AG04449 (cell line): ENCODE results near the gene R3HDM4.

Source experiments
- CTCF ChIA-PET: fragments of 350-600 bp; formaldehyde crosslinking; extraction: SDS; loops from one replicate; lab custom pipeline; 2021; ENCODE audit warnings: antibody characterized with exemption; lab: Yijun Ruan, JAX
- POLR2A ChIA-PET: fragments of 400-600, 350-600 bp; formaldehyde crosslinking; extraction: SDS; loops from one replicate; lab custom pipeline; 2020; ENCODE audit warnings: antibody characterized with exemption, inconsistent platforms; lab: Yijun Ruan, JAX
- DNase-seq: peaks from one replicate; pipeline ENCODE4 v3.0.0-alpha.2; 2010; ENCODE audit warnings: low read depth, low spot score
- H3K4me3 ChIP-seq: 2 replicates; pipeline ENCODE4 v1.5.1; 2011; ENCODE audit warnings: low read depth, mild to moderate bottlenecking, control low read depth, low read length
- TF ChIP-seq, protein P1 (sequence below): IDR thresholded peaks from one replicate; pipeline ENCODE4 v1.5.1; 2011; ENCODE audit warnings: mild to moderate bottlenecking, moderate library complexity, low read length, control low read depth, inconsistent platforms; ENCODE audit not compliant: insufficient read depth; ENCODE audit errors: missing control alignments

R3HDM4 gene

DNA sequence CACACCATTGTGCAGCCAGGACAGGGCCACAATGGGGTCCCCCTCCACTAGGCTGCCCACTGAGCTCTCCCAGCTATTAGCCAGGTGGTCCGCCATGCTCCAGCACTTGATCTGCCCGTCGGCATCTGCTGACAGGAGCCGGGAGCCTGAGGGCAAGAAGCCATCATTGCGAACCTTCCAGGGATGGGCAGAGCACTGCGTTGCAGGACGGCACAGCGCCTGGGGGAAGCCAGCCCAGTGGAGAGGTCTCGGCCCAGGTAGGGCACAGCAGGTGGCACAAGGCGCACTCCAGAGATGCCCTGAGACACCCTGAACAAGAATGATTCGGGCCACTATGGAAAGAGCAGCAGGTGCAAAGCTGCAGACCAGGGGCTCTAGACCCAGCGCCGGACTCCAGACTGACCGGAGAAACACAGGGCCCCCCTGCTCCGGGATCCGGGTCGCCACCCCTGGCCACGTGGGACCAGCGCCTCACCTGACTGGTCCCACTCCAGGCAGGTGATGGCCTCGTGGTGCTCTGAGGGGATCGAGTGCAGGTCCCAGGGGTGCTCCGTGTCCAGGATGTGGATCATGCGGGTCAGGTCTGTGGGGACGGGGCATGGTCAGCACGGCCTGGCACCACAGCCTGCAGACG, 23.2 kb downstream of the R3HDM4 start:
- no peak overlapping the region for H3K4me3 ChIP-seq
- POLR2A ChIA-PET, result no interaction called here
- TF ChIP-seq, protein P1, sequence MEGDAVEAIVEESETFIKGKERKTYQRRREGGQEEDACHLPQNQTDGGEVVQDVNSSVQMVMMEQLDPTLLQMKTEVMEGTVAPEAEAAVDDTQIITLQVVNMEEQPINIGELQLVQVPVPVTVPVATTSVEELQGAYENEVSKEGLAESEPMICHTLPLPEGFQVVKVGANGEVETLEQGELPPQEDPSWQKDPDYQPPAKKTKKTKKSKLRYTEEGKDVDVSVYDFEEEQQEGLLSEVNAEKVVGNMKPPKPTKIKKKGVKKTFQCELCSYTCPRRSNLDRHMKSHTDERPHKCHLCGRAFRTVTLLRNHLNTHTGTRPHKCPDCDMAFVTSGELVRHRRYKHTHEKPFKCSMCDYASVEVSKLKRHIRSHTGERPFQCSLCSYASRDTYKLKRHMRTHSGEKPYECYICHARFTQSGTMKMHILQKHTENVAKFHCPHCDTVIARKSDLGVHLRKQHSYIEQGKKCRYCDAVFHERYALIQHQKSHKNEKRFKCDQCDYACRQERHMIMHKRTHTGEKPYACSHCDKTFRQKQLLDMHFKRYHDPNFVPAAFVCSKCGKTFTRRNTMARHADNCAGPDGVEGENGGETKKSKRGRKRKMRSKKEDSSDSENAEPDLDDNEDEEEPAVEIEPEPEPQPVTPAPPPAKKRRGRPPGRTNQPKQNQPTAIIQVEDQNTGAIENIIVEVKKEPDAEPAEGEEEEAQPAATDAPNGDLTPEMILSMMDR, result no peak
- CTCF ChIA-PET, result no interaction called here
- DNase-seq, result no peak

GRCh38 chr19:888581-889385, 24.2 kb downstream of the R3HDM4 start:
- ChIA-PET CTCF (no interaction called here), POLR2A (no interaction called here)
- no peak overlapping the region for H3K4me3 ChIP-seq
- no peak for DNase-seq
- TF ChIP-seq, protein P1, result no peak

GRCh38 chr19:887599-887998, 25.4 kb downstream of the R3HDM4 start:
- ChIA-PET CTCF (no interaction called here), POLR2A (no interaction called here)
- TF ChIP-seq, protein P1, result no peak
- no peak for DNase-seq
- H3K4me3 ChIP-seq, result no peak overlapping the region

GRCh38 chr19:887072-887471, 25.9 kb downstream of the R3HDM4 start:
- CTCF ChIA-PET, result no interaction called here
- DNase-seq, result no peak

GRCh38 chr19:885536-886224, 27.3 kb downstream of the R3HDM4 start:
- ChIA-PET CTCF (no interaction called here), POLR2A (no interaction called here)
- DNase-seq, result no peak
- H3K4me3 ChIP-seq, result no peak overlapping the region
- TF ChIP-seq, protein P1, result no peak

More at GRCh38 chr19:887072-887471, 25.9 kb downstream of the R3HDM4 start:
- TF ChIP-seq, protein P1, result no peak
- POLR2A ChIA-PET, result no interaction called here
- no peak overlapping the region for H3K4me3 ChIP-seq
